HCT116 (cell line): Measurements from ENCODE around the gene SCNN1B.

Source experiments
- ATF3 ChIP-seq: IDR thresholded peaks from 2 replicates; pipeline ENCODE4 v1.6.1; 2012
- CEBPB ChIP-seq: IDR thresholded peaks from 2 replicates; pipeline ENCODE4 v1.6.1; 2012; ENCODE audit warnings: low read depth
- CTCF ChIP-seq, 3 experiments: fragments of 200-600 bp in 1 of 3; sonication (generic) in 1 of 3; IDR thresholded peaks in 2 of 3; conservative IDR thresholded peaks in 1 of 3; 2 replicates each; pipeline ENCODE4 v1.5.1; 2012 to 2017; ENCODE audit warnings: low read depth in 2 of 3, low read length in 2 of 3, antibody characterized with exemption in 1 of 3, borderline replicate concordance in 1 of 3, control low read depth in 1 of 3, mild to moderate bottlenecking in 1 of 3, mixed read lengths in 1 of 3, mixed run types in 1 of 3, moderate library complexity in 1 of 3; ENCODE audit not compliant: insufficient read depth in 1 of 3
- EZH2 ChIP-seq: fragments of 200-600 bp; sonication (generic); IDR thresholded peaks from 2 replicates; pipeline ENCODE4 v1.6.1; 2017; ENCODE audit warnings: antibody characterized with exemption, mixed run types
- EZH2phosphoT487 ChIP-seq: fragments of 200-600 bp; IDR thresholded peaks from 2 replicates; pipeline ENCODE4 v1.6.1; 2018; ENCODE audit warnings: antibody characterized with exemption, borderline replicate concordance
- POLR2A ChIP-seq: IDR thresholded peaks from 2 replicates; pipeline ENCODE4 v1.7.0; 2011; ENCODE audit warnings: borderline replicate concordance; ENCODE audit not compliant: insufficient read depth, insufficient read length; ENCODE audit errors: extremely low read depth
- POLR2AphosphoS5 ChIP-seq: IDR thresholded peaks from 2 replicates; pipeline ENCODE4 v1.6.1; 2011; ENCODE audit warnings: mild to moderate bottlenecking, low read depth, low read length, moderate library complexity
- RAD21 ChIP-seq: IDR thresholded peaks from 2 replicates; pipeline ENCODE4 v1.6.1; 2012; ENCODE audit warnings: low read depth, mild to moderate bottlenecking
- REST ChIP-seq: IDR thresholded peaks from 2 replicates; pipeline ENCODE4 v1.6.1; 2012; ENCODE audit warnings: low read depth
- SP1 ChIP-seq: IDR thresholded peaks from 2 replicates; pipeline ENCODE4 v1.6.1; 2012; ENCODE audit warnings: low read depth
- SRF ChIP-seq: IDR thresholded peaks from 2 replicates; pipeline ENCODE4 v1.6.1; 2012; ENCODE audit warnings: low read depth
- YY1 ChIP-seq: IDR thresholded peaks from 2 replicates; pipeline ENCODE4 v1.6.1; 2011; ENCODE audit warnings: low read length, low read depth, moderate library complexity, mild to moderate bottlenecking; ENCODE audit not compliant: insufficient replicate concordance; ENCODE audit errors: extremely low read depth
- ZBTB33 ChIP-seq: IDR thresholded peaks from 2 replicates; pipeline ENCODE4 v1.6.1; 2011; ENCODE audit warnings: mild to moderate bottlenecking, low read length, moderate library complexity; ENCODE audit not compliant: insufficient replicate concordance; ENCODE audit errors: extremely low read depth
- ZFX ChIP-seq: fragments of 450-650 bp; IDR thresholded peaks from 2 replicates; pipeline ENCODE4 v1.6.1; 2017

GRCh38 chr16:23269248-23269953 is 32.7 kb upstream of the SCNN1B start:
- TF ChIP-seq YY1, result no peak
- TF ChIP-seq CEBPB, result peak; percentile 83
- TF ChIP-seq CTCF (IDR thresholded peaks at IDR 0.05 in 2 of 3, conservative IDR thresholded peaks at IDR 0.05 in 1 of 3; ENCODE audit: borderline replicate concordance in 1 of 3, insufficient read depth in 1 of 3, low read depth in 2 of 3, low read length in 2 of 3), result no peak
- no peak for TF ChIP-seq EZH2
- TF ChIP-seq EZH2phosphoT487, result no peak
- TF ChIP-seq POLR2A, result no peak
- 0 out of 2 replicates have a peak, but pooled peaks have one; percentile 11 for TF ChIP-seq POLR2AphosphoS5
- no peak for TF ChIP-seq REST
- no peak for TF ChIP-seq ZFX
- TF ChIP-seq ZBTB33, result no peak
- no peak for TF ChIP-seq SRF
- TF ChIP-seq RAD21, result no peak
- TF ChIP-seq ATF3, result no peak
- no peak for TF ChIP-seq SP1
